Right atrium auricular region (tissue), 2 donors: ENCODE data around the gene REEP3. TPM values are rescaled to one million over a fixed set of nuclear protein-coding genes. Genes with fewer than 3 reads are reported as not detected.

ENCODE experiments used
- DNase-seq: peaks from one replicate; pipeline ENCODE4 v3.0.0-alpha.2; 2019; ENCODE audit warnings: low spot score
- H3K27ac ChIP-seq, 2 donors: fragments of 200-600 bp; sonication (generic); 1 replicate in 1 of 2; 2 replicates in 1 of 2; pipeline ENCODE4 v1.5.1; 2016 to 2019
- H3K27me3 ChIP-seq, 2 donors: fragments of 200-600 bp; sonication (generic); one replicate each; pipeline versions ENCODE4 v1.5.1 to v1.6.0; 2017 to 2019
- H3K36me3 ChIP-seq: fragments of 200-600 bp; sonication (generic); one replicate; pipeline ENCODE4 v1.5.1; 2016
- H3K4me1 ChIP-seq, 2 donors: fragments of 200-600 bp; sonication (generic); one replicate each; pipeline versions ENCODE4 v1.5.1 to v1.6.0; 2017 to 2019
- H3K4me3 ChIP-seq, 2 donors: fragments of 200-600 bp; sonication (generic); 1 replicate in 1 of 2; 2 replicates in 1 of 2; pipeline ENCODE4 v1.5.1; 2017 to 2019; ENCODE audit warnings: mild to moderate bottlenecking in 1 of 2, moderate library complexity in 1 of 2
- H3K9me3 ChIP-seq, 2 donors: fragments of 200-600 bp; sonication (generic); one replicate each; pipeline ENCODE4 v1.5.1; 2019
- total RNA-seq, 2 donors: library from RNA; depleted of rRNA; stranded (reverse); fragments of >200 nt; gene quantifications; one replicate each; pipeline ENCODE4 v1.1.0, GENCODE V29; 2016
- TF ChIP-seq, protein P1 (sequence below), 2 donors: fragments of 200-600 bp; sonication (generic); IDR thresholded peaks; one replicate each; pipeline ENCODE4 v1.5.1; 2019; ENCODE audit warnings: antibody characterized with exemption in 2 of 2

REEP3 gene
- total RNA-seq, 2 donors from 2014 or later: 41.4 to 42.7 TPM

DNA sequence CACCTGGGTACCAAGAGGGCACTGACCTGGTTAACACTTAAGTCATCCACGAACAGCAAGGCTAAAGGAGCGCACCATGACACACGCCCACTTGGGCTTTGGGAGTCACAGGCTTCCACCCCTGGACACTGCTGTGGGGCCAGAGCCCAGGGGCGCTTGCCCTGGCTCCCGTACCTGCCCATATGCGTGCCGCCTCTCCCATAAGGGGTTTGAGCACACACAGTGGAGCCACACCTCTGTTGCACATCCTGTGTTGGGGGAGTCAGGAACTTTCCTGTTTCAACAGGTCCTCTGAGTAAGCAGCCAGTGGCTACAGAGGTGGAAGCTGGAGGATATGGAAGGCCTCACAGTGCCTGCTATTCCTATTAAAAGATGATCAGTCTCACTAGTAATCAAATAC is 152.0 kb downstream of the REEP3 start:
- DNase-seq: no peak
- Histone ChIP-seq H3K4me1 (peaks cover 0 to 27% of the 10 kb centered on the region in 2 donors), H3K36me3 (no peaks in the 10 kb centered on the region), H3K9me3 (no peaks in the 10 kb centered on the region), H3K4me3 (no peak overlapping the region), H3K27me3 (no peaks in the 10 kb centered on the region), H3K27ac (peak overlapping the region; percentile 23 to 33)
- TF ChIP-seq, protein P1, sequence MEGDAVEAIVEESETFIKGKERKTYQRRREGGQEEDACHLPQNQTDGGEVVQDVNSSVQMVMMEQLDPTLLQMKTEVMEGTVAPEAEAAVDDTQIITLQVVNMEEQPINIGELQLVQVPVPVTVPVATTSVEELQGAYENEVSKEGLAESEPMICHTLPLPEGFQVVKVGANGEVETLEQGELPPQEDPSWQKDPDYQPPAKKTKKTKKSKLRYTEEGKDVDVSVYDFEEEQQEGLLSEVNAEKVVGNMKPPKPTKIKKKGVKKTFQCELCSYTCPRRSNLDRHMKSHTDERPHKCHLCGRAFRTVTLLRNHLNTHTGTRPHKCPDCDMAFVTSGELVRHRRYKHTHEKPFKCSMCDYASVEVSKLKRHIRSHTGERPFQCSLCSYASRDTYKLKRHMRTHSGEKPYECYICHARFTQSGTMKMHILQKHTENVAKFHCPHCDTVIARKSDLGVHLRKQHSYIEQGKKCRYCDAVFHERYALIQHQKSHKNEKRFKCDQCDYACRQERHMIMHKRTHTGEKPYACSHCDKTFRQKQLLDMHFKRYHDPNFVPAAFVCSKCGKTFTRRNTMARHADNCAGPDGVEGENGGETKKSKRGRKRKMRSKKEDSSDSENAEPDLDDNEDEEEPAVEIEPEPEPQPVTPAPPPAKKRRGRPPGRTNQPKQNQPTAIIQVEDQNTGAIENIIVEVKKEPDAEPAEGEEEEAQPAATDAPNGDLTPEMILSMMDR (IDR thresholded peaks at IDR 0.05): no peak

DNA sequence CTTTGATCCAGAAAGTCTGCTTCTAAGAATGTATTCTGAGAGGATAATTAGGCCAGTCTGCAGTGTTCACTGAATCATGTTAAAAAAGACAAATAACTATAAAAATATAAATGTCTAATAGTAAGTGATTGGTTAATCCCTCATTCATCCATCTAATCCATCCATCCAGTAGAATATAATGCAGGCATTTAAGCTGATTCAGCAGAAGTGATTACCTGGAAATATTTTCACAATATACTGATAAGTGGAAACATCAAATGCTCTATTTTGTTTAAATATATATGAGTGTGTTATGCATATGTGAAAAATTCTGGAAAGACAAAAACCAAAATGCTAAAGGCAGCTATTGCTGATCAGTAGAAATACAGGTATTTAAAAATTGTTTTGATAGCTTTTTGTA is 152.6 kb downstream of the REEP3 start:
- no peak overlapping the region for H3K27ac ChIP-seq
- no peak for DNase-seq
- no peaks in the 10 kb centered on the region for H3K36me3 ChIP-seq
- no peaks in the 10 kb centered on the region for H3K9me3 ChIP-seq
- TF ChIP-seq, protein P1 (IDR thresholded peaks at IDR 0.05): no peak
- H3K27me3 ChIP-seq: no peaks in the 10 kb centered on the region
- no peak overlapping the region for H3K4me3 ChIP-seq
- H3K4me1 ChIP-seq: peaks cover 0 to 27% of the 10 kb centered on the region in 2 donors

Other genes with a start within 250 kb of the REEP3 start
- gene JMJD1C, start 55.4 kb upstream of the REEP3 start, total RNA-seq: 10 to 100 TPM; 45.5 to 57.6 TPM